Calu3 (cell line): ENCODE results near the gene HAGHL. TPM values are rescaled to one million over a fixed set of nuclear protein-coding genes. Genes with fewer than 3 reads are reported as not detected.

Source experiments
- BruUV-seq: library from RNA; stranded (reverse); fragments of 400-500 nt; replicated peaks from 2 replicates; lab custom pipeline; 2021; lab: Mats Ljungman, UMichigan
- CTCF ChIA-PET: fragments of 300-600 bp; sonication (Branson Sonifier 250); formaldehyde crosslinking; loops from one replicate; lab custom pipeline; 2022; ENCODE audit warnings: antibody characterized with exemption; lab: Charles Lee
- DNase-seq: peaks from one replicate; pipeline ENCODE4 v3.0.0; 2022
- H3K27ac Mint-ChIP-seq: one replicate; pipeline ENCODE4 v1.8.0; 2022; ENCODE audit warnings: mixed read lengths; ENCODE audit not compliant: unreplicated experiment
- H3K27me3 Mint-ChIP-seq: one replicate; pipeline ENCODE4 v1.8.0; 2022; ENCODE audit warnings: mixed read lengths; ENCODE audit not compliant: unreplicated experiment
- H3K36me3 Mint-ChIP-seq: one replicate; pipeline ENCODE4 v1.8.0; 2022; ENCODE audit warnings: mild to moderate bottlenecking, moderate library complexity, mixed read lengths; ENCODE audit not compliant: insufficient read depth, unreplicated experiment
- H3K4me1 Mint-ChIP-seq: one replicate; pipeline ENCODE4 v1.8.0; 2022; ENCODE audit warnings: mild to moderate bottlenecking, low read depth, mixed read lengths; ENCODE audit not compliant: unreplicated experiment
- H3K4me3 Mint-ChIP-seq: one replicate; pipeline ENCODE4 v1.8.0; 2022; ENCODE audit warnings: mild to moderate bottlenecking, low read depth, moderate library complexity, mixed read lengths; ENCODE audit not compliant: unreplicated experiment
- H3K9me3 Mint-ChIP-seq: one replicate; pipeline ENCODE4 v1.8.0; 2022; ENCODE audit warnings: low read depth, mixed read lengths; ENCODE audit not compliant: unreplicated experiment
- CTCF ChIP-seq: fragments of 200-600 bp; IDR thresholded peaks from one replicate; pipeline ENCODE4 v1.8.0; 2022; ENCODE audit warnings: antibody characterized with exemption; ENCODE audit not compliant: unreplicated experiment
- intact Hi-C: fragments of 100-400 bp; cut with micrococcal nuclease; formaldehyde crosslinking; loops from one replicate; pipeline ENCODE4 v1.10.0; 2022; ENCODE audit not compliant: unreplicated experiment
- total RNA-seq: library from RNA; stranded (reverse); gene quantifications from 2 replicates; pipeline ENCODE4 v1.2.3, GENCODE V29; 2022

HAGHL gene
- total RNA-seq, 1 experiment from 2014 or later = 11.7 TPM

DNA sequence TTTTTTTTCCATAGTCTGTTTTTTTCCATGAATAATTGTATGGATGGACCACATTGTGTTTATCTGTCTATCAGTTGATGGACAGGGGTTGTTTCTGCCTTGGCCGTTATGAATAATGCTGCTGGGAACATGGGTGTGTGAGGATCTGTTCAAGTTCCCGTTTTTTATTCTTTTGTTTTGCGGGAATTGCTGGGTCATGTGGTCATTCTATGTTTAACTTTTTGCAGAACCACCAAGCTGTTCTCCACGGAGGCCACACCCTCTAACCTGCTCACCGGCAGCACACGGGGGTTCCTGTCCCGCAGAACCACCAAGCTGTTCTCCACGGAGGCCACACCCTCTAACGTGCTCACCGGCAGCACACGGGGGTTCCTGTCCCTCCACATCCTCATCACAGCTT lies 27.8 kb downstream of the HAGHL start:
- CTCF ChIA-PET = interaction anchor here (0.6 kb wide), 1 partner anchor 19 kb away, joined by 5 read pairs; no protein-coding TSS in a partner anchor
- H3K4me1 Mint-ChIP-seq = peaks cover 15% of the 10 kb centered on the region
- intact Hi-C loops = no loop called here
- no TSS peak for BruUV-seq
- no peak overlapping the region for H3K27ac Mint-ChIP-seq
- no peak for TF ChIP-seq CTCF
- peaks cover 80% of the 10 kb centered on the region for H3K27me3 Mint-ChIP-seq
- DNase-seq = no peak
- no peaks in the 10 kb centered on the region for H3K9me3 Mint-ChIP-seq
- H3K36me3 Mint-ChIP-seq = no peaks in the 10 kb centered on the region
- no peak overlapping the region for H3K4me3 Mint-ChIP-seq

- no peak for TF ChIP-seq CTCF
- Mint-ChIP-seq H3K27ac (no peak overlapping the region), H3K4me3 (no peak overlapping the region), H3K4me1 (peaks cover 29% of the 10 kb centered on the region), H3K9me3 (no peaks in the 10 kb centered on the region), H3K27me3 (peaks cover 78% of the 10 kb centered on the region), H3K36me3 (peaks cover 5% of the 10 kb centered on the region)
- no peak for DNase-seq
- CTCF ChIA-PET = interaction anchor here (0.6 kb wide), 1 partner anchor 300 kb away, joined by 5 read pairs; no protein-coding TSS in a partner anchor
- BruUV-seq = no TSS peak
- intact Hi-C loops = no loop called here
These were observed 29.5 kb downstream of the HAGHL start for GRCh38 chr16:756428-756827.

DNA sequence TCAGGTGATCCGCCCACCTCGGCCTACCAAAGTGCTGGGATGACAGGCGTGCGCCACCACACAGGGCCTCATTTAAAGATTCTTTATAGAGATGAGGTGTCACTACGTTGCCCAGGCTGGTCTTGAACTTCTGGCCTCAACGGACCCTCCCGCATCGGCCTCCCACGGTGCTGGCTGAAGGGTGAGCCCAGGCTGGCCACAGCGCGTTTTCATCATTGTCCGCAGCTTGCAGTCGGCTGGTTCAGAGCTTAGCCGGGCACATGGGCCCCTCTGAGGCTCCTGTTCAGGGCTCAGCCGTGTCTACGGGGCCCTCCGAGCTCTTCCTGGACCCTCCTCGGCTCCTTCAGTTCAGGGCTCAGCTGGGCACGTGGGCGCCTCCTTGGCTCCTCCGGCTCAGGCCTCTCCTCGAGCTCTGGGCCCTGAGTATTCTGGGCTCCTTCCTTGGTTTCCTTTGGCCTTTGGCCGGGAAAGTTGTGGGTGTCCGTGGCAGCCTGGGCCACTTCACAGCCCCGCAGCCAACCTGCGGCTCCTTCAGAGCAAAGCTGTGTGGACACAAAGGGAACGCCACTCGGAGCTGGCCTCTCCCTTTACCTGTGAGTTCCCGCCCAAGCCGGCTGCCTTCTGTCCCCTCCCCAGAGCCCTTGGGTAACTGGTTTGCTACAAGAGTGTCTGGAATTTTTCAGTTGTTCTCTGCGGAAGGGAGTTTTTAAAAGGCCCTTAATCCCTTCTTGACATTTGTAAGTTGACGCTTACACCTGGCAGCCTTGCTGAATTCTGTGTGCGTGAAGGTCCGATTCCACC lies 32.4 kb downstream of the HAGHL start:
- Mint-ChIP-seq H3K27ac (no peak overlapping the region), H3K4me1 (peaks cover 23% of the 10 kb centered on the region), H3K9me3 (no peaks in the 10 kb centered on the region), H3K27me3 (peaks cover 54% of the 10 kb centered on the region), H3K4me3 (no peak overlapping the region), H3K36me3 (peaks cover 5% of the 10 kb centered on the region)
- DNase-seq = no peak
- intact Hi-C loops = no loop called here
- BruUV-seq = no TSS peak
- CTCF ChIA-PET = interaction anchor here (1.1 to 1.7 kb wide), 2 partner anchors 40 to 342 kb away, joined by 5 to 6 read pairs; no protein-coding TSS in a partner anchor
- no peak for TF ChIP-seq CTCF

DNA sequence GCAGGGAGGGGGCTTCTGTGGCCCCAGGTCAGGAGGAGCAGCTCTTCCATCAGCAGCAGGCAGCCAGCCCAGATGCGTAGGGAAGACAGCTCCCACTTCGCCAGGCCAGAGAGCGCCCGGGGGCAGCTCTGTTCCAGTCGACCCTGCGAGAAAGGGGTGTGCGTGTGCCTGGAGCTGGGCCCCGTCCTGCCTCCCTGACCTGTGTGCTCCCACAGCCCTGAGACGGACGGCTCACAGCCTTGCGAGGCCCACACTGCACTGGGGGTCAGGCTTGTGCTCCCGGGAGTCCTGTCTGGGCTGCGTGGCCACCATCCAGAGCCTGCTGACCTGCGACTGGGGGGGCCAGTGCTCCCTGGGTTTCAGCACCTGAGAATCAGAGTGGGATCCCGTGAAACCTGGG lies 33.2 kb downstream of the HAGHL start:
- Mint-ChIP-seq H3K36me3 (peaks cover 5% of the 10 kb centered on the region), H3K27ac (no peak overlapping the region), H3K27me3 (peaks cover 47% of the 10 kb centered on the region), H3K4me3 (no peak overlapping the region), H3K4me1 (peaks cover 23% of the 10 kb centered on the region), H3K9me3 (no peaks in the 10 kb centered on the region)
- TF ChIP-seq CTCF = no peak
- intact Hi-C loops = no loop called here
- CTCF ChIA-PET = interaction anchor here (1.4 to 1.7 kb wide), 2 partner anchors 14 to 40 kb away, joined by 4 to 5 read pairs; no protein-coding TSS in a partner anchor
- no peak for DNase-seq
- no TSS peak for BruUV-seq
